Pulmonary artery endothelial cell (primary cell): Measurements from ENCODE around the gene RPL3. TPM values are rescaled to one million over a fixed set of nuclear protein-coding genes. Genes with fewer than 3 reads are reported as not detected.

Experiments used
- DNase-seq: peaks from one replicate; pipeline ENCODE4 v3.0.0-alpha.2; 2011; ENCODE audit warnings: low read depth, low spot score
- total RNA-seq: library from RNA; depleted of rRNA; stranded (reverse); fragments of >200 nt; gene quantifications from 2 replicates; pipeline ENCODE4 v1.2.3, GENCODE V29; 2014

The RPL3 gene
- total RNA-seq, 1 donor from 2014 or later, result 4,770 TPM

DNA sequence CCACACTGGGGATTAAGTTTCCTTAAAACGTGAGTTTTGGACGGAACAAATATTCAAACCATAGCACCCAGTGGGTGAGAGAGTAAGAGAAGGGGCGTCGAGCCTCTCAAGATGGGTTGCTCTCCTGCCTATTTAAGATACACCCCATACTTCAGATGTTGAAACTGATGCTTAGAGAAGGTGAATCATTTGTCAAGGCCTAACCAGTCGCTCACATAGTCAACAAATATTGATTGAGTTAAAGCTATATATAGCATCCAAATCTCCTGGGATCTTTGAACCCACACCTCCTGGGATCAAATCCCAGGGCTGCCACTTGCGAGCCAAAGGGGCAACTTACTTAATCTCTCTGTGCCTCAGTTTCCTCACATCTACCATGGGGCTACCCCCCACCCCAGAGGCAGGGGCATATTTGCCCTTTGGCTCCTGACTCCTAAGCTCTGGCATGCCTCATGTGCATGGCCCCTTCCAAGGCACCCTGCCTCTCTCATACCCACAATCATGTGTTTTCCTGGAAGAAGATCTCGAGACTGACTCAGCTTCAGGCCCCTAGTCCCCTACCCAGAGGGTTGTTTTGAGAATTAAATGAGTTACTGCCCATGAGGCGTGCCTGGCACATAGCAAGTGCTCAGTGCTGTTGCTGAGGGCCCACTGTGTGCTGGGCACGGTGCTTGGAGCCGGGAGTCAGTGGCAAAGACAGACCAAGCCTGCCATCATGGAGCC is 55.6 kb downstream of the RPL3 start:
- DNase-seq, result no peak

Other genes starting within 250 kb of the RPL3 start
- gene APOBEC3G, start 242.3 kb downstream of the RPL3 start, total RNA-seq, result 4.6 and 9.5 TPM in 2 replicates
- gene APOBEC3H, start 222.4 kb downstream of the RPL3 start, total RNA-seq, result 0.26 TPM in 1 of 2 replicates, not detected in the other
- gene CBX7, start 166.9 kb downstream of the RPL3 start, total RNA-seq, result 2.7 and 4.0 TPM in 2 replicates
- 53.3 and 69.0 TPM in 2 replicates for gene PDGFB, start 74.6 kb downstream of the RPL3 start, total RNA-seq
- 2.3 and 3.9 TPM in 2 replicates for gene SYNGR1, start 30.4 kb upstream of the RPL3 start, total RNA-seq
- gene TAB1, start 80.2 kb upstream of the RPL3 start, total RNA-seq, result 13.1 and 13.6 TPM in 2 replicates
- not detected in 2 replicates for gene MGAT3, start 137.4 kb upstream of the RPL3 start, total RNA-seq
- gene MIEF1, start 182.7 kb upstream of the RPL3 start, total RNA-seq, result 24.1 and 27.2 TPM in 2 replicates
- 178 and 290 TPM in 2 replicates for gene ATF4, start 200.9 kb upstream of the RPL3 start, total RNA-seq
- 55.0 and 56.2 TPM in 2 replicates for gene RPS19BP1, start 213.1 kb upstream of the RPL3 start, total RNA-seq